KMS-11 (cell line): ENCODE measurements around the gene UBE4B.
"Not testable (repeated sequence)": the region's sequence is repeated elsewhere in the genome, so short reads cannot be mapped to it uniquely, and the experiment has no call there.

Source experiments
- H2AFZ ChIP-seq: fragments of 200-600 bp; sonication (generic); 2 replicates; pipeline ENCODE4 v1.6.1; 2016; ENCODE audit warnings: antibody characterized with exemption, mixed run types, low read depth
- H3K27ac ChIP-seq: fragments of 200-600 bp; sonication (generic); 2 replicates; pipeline ENCODE4 v1.6.1; 2016; ENCODE audit warnings: mild to moderate bottlenecking, mixed run types
- H3K27me3 ChIP-seq: fragments of 200-600 bp; sonication (generic); 2 replicates; pipeline ENCODE4 v1.6.1; 2017; ENCODE audit warnings: mild to moderate bottlenecking, low read depth, mixed run types, moderate library complexity; ENCODE audit not compliant: insufficient read depth
- H3K36me3 ChIP-seq: fragments of 200-600 bp; sonication (generic); 2 replicates; pipeline ENCODE4 v1.6.1; 2017; ENCODE audit warnings: mild to moderate bottlenecking, mixed run types; ENCODE audit not compliant: insufficient read depth
- H3K4me1 ChIP-seq: fragments of 200-600 bp; sonication (generic); 2 replicates; pipeline ENCODE4 v1.6.1; 2016; ENCODE audit warnings: mild to moderate bottlenecking, low read depth, mixed run types; ENCODE audit not compliant: poor library complexity, severe bottlenecking
- H3K4me2 ChIP-seq: fragments of 200-600 bp; sonication (generic); 2 replicates; pipeline ENCODE4 v1.7.0; 2016; ENCODE audit warnings: mild to moderate bottlenecking, mixed run types
- H3K4me3 ChIP-seq: fragments of 200-600 bp; sonication (generic); IDR thresholded peaks from 2 replicates; pipeline ENCODE4 v1.6.1; 2017; ENCODE audit warnings: low read depth, low read length, mixed read lengths; ENCODE audit not compliant: insufficient read depth
- H3K79me2 ChIP-seq: fragments of 200-600 bp; sonication (generic); 2 replicates; pipeline ENCODE4 v1.6.1; 2016; ENCODE audit warnings: low read depth, mixed run types; ENCODE audit not compliant: insufficient read depth
- H3K9ac ChIP-seq: fragments of 200-600 bp; sonication (generic); 2 replicates; pipeline ENCODE4 v1.6.1; 2016; ENCODE audit warnings: mild to moderate bottlenecking, mixed run types
- H4K20me1 ChIP-seq: fragments of 200-600 bp; sonication (generic); 2 replicates; pipeline ENCODE4 v1.6.1; 2016; ENCODE audit warnings: mild to moderate bottlenecking, mixed run types; ENCODE audit not compliant: insufficient read depth
- TF ChIP-seq, protein P1 (sequence below): fragments of 200-600 bp; sonication (generic); conservative IDR thresholded peaks from 2 replicates; pipeline ENCODE4 v1.6.1; 2017; ENCODE audit warnings: low read depth, mild to moderate bottlenecking, antibody characterized with exemption, low read length, moderate library complexity, mixed read lengths

Gene UBE4B

DNA sequence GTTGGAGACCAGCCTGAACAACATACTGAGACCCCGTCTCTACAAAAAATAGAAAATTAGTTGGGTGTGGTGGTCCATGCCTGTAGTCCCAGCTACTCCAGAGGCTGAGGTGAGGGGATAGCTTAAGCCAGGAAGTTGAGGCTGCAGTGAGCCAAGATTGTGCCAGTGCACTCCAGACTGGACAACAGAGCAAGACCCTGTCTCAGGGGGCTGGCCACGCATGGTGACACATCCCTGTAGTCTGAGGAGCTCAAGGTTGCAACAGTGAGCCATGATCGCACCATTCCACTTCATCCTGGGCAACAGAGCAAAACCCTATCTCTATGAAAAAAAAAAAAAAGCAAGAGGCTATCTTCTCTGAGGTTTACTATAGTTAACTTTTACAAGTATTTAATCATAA lies 12.7 kb upstream of the UBE4B start:
- Histone ChIP-seq H3K79me2 (no peaks in the 10 kb centered on the region), H3K4me3 (no peak overlapping the region), H4K20me1 (no peaks in the 10 kb centered on the region), H3K4me1 (peaks cover 6% of the 10 kb centered on the region), H2AFZ (no peak overlapping the region), H3K36me3 (no peaks in the 10 kb centered on the region), H3K4me2 (no peak overlapping the region), H3K9ac (no peak overlapping the region), H3K27ac (no peak overlapping the region), H3K27me3 (no peaks in the 10 kb centered on the region)
- TF ChIP-seq, protein P1, sequence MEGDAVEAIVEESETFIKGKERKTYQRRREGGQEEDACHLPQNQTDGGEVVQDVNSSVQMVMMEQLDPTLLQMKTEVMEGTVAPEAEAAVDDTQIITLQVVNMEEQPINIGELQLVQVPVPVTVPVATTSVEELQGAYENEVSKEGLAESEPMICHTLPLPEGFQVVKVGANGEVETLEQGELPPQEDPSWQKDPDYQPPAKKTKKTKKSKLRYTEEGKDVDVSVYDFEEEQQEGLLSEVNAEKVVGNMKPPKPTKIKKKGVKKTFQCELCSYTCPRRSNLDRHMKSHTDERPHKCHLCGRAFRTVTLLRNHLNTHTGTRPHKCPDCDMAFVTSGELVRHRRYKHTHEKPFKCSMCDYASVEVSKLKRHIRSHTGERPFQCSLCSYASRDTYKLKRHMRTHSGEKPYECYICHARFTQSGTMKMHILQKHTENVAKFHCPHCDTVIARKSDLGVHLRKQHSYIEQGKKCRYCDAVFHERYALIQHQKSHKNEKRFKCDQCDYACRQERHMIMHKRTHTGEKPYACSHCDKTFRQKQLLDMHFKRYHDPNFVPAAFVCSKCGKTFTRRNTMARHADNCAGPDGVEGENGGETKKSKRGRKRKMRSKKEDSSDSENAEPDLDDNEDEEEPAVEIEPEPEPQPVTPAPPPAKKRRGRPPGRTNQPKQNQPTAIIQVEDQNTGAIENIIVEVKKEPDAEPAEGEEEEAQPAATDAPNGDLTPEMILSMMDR = no peak

DNA sequence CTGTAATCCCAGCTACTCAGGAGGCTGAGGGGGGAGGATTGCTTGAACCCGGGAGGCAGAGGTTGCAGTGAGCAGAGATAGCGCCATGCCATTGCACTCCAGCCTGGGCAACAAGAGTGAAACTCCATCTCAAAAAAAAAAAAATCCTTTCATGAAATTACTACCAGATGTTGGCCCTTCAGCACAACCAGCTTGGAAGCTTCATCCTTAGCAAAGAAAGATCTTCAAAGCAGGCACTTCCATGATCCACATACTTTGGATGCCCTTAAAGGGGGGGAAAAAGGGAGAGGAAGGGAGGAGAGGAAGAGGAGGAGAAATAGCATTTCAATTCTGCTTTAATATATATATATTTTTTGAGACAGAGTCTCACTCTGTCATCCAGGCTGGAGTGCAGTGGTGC lies 12.1 kb upstream of the UBE4B start:
- not testable (repeated sequence) for H3K27ac ChIP-seq, H3K27me3 ChIP-seq, H3K4me3 ChIP-seq, H3K4me2 ChIP-seq, H4K20me1 ChIP-seq, H3K9ac ChIP-seq, H3K79me2 ChIP-seq, H3K4me1 ChIP-seq, H3K36me3 ChIP-seq, H2AFZ ChIP-seq

DNA sequence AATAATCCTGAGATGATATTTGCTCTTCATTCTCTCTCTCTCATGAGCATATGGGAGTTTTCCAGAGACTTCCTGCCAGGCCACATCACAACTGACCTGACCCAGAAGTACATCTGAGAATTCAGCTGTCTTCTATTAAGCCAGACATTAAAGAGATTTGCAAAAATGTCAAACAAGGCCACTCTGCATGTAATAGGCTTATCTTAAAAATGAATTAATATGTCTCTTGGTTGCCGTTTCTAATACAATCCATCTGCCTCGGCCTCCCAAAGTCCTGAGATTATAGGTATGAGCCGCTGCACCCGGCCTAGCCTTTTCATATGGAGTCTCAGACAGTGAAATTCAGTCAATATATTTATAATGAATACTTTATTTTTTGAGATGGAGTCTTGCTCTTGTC lies 10.8 kb upstream of the UBE4B start:
- H3K27me3 ChIP-seq, H3K9ac ChIP-seq, H4K20me1 ChIP-seq, H3K36me3 ChIP-seq, H3K4me2 ChIP-seq, H3K79me2 ChIP-seq, H3K4me1 ChIP-seq, H2AFZ ChIP-seq, H3K27ac ChIP-seq, H3K4me3 ChIP-seq: not testable (repeated sequence)

DNA sequence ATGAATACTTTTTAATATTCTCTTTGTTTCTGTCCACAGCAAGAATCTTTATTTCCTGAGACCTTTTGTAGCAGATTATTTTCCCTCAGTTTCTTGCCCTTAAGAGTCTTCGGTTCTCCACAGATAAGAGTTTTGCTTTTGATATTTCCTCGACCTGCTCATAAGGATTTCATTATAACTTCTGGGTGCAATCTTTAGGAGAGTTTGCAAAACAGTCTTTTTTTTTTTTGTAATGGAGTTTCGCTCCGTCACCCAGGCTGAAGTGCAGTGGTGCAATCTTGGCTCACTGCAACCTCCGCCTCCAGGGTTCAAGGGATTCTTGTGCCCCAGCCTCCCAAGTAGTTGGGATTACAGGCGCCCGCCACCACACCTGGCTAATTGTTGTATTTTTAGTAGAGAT lies 10.1 kb upstream of the UBE4B start:
- TF ChIP-seq, protein P1 = no peak
- H3K4me3 ChIP-seq = no peak overlapping the region
- no peaks in the 10 kb centered on the region for H4K20me1 ChIP-seq
- H3K27me3 ChIP-seq = no peaks in the 10 kb centered on the region
- no peak overlapping the region for H3K27ac ChIP-seq
- H3K4me1 ChIP-seq = peaks cover 6% of the 10 kb centered on the region
- no peaks in the 10 kb centered on the region for H3K79me2 ChIP-seq
- H3K9ac ChIP-seq = no peak overlapping the region
- no peak overlapping the region for H3K4me2 ChIP-seq
- H2AFZ ChIP-seq = no peak overlapping the region
- no peaks in the 10 kb centered on the region for H3K36me3 ChIP-seq

DNA sequence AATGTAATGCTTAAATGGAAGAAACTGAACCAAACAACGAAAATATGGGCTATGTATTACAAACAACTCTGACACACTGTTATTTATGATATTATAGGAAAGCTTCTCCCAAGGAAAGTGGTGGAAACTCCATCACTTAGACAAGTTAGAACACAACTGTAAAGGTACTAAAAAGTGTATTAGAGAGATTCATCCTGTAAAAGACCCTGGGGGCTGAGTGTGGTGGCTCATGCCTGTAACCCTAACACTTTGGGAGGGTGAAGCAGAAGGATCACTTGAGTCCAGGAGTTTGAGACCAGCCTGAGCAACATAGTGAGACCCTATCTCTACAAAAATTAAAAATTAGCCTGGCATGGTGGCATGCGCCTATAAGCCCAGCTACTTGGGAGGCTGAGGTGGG lies 7.4 kb upstream of the UBE4B start:
- no peaks in the 10 kb centered on the region for H3K79me2 ChIP-seq
- no peak overlapping the region for H2AFZ ChIP-seq
- no peak overlapping the region for H3K4me3 ChIP-seq
- H3K9ac ChIP-seq = no peak overlapping the region
- TF ChIP-seq, protein P1 = no peak
- H3K4me2 ChIP-seq = no peak overlapping the region
- no peak overlapping the region for H3K27ac ChIP-seq
- no peaks in the 10 kb centered on the region for H3K36me3 ChIP-seq
- H3K27me3 ChIP-seq = no peaks in the 10 kb centered on the region
- H4K20me1 ChIP-seq = no peaks in the 10 kb centered on the region
- H3K4me1 ChIP-seq = peaks cover 8% of the 10 kb centered on the region
